Immature natural killer cell (primary cell): ENCODE measurements around the gene PDE6A. TPM values are rescaled to one million over a fixed set of nuclear protein-coding genes. Genes with fewer than 3 reads are reported as not detected.
"Not testable (repeated sequence)": the region's sequence is repeated elsewhere in the genome, so short reads cannot be mapped to it uniquely, and the experiment has no call there.

ENCODE experiments used
- DNase-seq, 3 donors: peaks; one replicate each; pipeline ENCODE4 v3.0.0; 2022; ENCODE audit warnings: mixed read lengths in 1 of 3
- H3K27ac Mint-ChIP-seq, 6 donors: one replicate each; pipeline ENCODE4 v1.8.0; 2020; ENCODE audit warnings: mixed read lengths in 6 of 6, mild to moderate bottlenecking in 5 of 6, inconsistent platforms in 4 of 6, moderate library complexity in 3 of 6
- H3K27me3 Mint-ChIP-seq, 3 donors: one replicate each; pipeline ENCODE4 v1.8.0; 2020 to 2021; ENCODE audit warnings: low read depth in 3 of 3, mild to moderate bottlenecking in 3 of 3, mixed read lengths in 3 of 3, moderate library complexity in 3 of 3, inconsistent platforms in 1 of 3
- H3K36me3 Mint-ChIP-seq, 3 donors: one replicate each; pipeline ENCODE4 v1.8.0; 2020; ENCODE audit warnings: mixed read lengths in 3 of 3, inconsistent platforms in 2 of 3, mild to moderate bottlenecking in 2 of 3
- H3K4me1 Mint-ChIP-seq, 2 donors: one replicate each; pipeline ENCODE4 v1.8.0; 2020; ENCODE audit warnings: inconsistent platforms in 2 of 2, mild to moderate bottlenecking in 2 of 2, mixed read lengths in 2 of 2, moderate library complexity in 1 of 2
- H3K4me3 Mint-ChIP-seq, 5 donors: one replicate each; pipeline ENCODE4 v1.8.0; 2020; ENCODE audit warnings: mild to moderate bottlenecking in 5 of 5, mixed read lengths in 5 of 5, inconsistent platforms in 3 of 5, moderate library complexity in 3 of 5
- H3K9me3 Mint-ChIP-seq, 6 donors: one replicate each; pipeline ENCODE4 v1.8.0; 2020; ENCODE audit warnings: mild to moderate bottlenecking in 6 of 6, mixed read lengths in 6 of 6, inconsistent platforms in 4 of 6, moderate library complexity in 3 of 6
- polyA plus RNA-seq, 3 donors: library from polyadenylated mRNA; unstranded; fragments of 300-500 nt; fragmentation: Illumina TruSeq; gene quantifications; one replicate each; pipeline ENCODE4 v1.2.3, GENCODE V29; 2021

The PDE6A gene
- polyA plus RNA-seq, 3 donors from 2014 or later: not detected

DNA sequence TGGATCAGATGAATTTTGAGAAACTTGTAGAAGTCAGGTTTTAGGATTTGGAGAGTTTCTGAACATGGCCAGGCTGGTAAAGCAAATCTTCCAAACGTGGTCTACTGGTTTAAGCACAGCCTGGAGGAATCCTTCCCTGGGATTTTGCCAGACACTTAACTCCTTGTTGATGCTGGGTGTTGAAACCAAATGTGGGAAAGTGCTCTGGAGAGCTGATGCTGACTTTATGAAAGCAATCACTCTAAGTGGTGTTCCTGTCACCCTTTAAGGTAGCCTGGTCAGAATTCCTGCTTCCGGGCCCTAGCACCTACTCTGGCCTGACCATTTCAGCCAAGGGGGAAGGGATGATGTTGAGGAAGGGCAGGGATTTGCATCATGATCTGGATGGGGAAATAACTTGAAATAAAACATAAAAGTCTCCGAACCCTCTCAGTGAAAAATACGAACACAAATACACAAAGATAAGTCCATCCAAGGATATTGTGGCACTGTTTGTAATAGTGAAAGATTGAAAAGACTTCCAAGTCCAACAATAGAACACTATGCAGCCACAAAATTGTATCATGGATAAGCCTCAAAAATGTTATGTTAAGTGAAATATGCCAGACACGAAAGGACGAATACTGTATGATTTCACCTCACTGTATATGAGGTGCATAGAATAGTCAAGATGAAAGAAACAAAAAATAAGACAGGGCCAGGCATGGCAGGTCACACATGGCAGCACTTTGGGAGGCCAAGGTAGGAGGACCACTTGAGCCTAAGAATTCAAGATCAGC is 57.7 kb downstream of the PDE6A start:
- no peaks in the 10 kb centered on the region for H3K4me1 Mint-ChIP-seq
- H3K36me3 Mint-ChIP-seq: no peaks in the 10 kb centered on the region
- H3K27ac Mint-ChIP-seq: no peak overlapping the region
- no peak for DNase-seq
- no peak overlapping the region for H3K4me3 Mint-ChIP-seq
- H3K27me3 Mint-ChIP-seq: peaks cover 0 to 2% (median 1%) of the 10 kb centered on the region in 3 donors
- no peaks in the 10 kb centered on the region for H3K9me3 Mint-ChIP-seq

DNA sequence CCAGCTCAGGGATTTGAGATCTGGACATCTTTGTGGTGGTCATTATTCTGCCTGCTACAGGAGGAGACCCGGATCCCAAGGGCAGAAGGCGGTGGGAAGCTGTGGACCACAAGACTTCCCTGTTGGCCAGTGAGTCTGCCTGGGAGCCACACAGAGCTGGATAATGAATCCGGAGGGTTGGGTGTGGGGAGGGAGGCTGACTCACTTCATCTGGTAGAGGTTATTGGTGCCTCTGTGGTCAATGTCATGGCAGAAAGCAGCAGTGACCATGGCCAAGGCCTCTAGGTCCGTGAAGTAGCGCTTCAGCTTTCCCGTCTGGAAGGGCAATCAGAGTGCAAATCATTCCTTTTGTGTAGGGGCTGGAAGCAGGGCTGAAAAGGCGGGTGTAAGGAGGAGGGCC is 58.5 kb downstream of the PDE6A start:
- no peak overlapping the region for H3K4me3 Mint-ChIP-seq
- no peaks in the 10 kb centered on the region for H3K4me1 Mint-ChIP-seq
- peaks cover 1 to 2% (median 1%) of the 10 kb centered on the region in 3 donors for H3K27me3 Mint-ChIP-seq
- no peaks in the 10 kb centered on the region for H3K9me3 Mint-ChIP-seq
- no peak overlapping the region for H3K27ac Mint-ChIP-seq
- no peak for DNase-seq
- no peaks in the 10 kb centered on the region for H3K36me3 Mint-ChIP-seq

DNA sequence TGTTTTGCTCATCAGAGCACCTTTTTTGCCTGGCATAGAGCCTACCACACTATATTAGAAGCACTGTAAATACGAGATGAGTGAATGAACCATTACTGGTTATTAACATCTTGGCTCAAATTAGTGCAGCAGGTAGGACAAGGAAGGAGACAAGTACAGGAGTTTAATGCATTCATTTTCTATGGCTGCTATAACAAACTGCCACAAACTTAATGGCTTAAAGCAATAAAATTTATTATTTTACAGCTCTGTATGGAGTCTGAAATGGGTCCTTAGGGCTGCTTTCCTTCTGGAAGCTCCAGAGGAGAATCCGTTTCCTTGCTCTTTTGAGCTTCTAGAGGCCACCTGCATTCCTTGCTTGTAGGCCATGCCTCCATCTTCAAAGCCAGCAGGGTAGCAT is 59.1 kb downstream of the PDE6A start:
- Mint-ChIP-seq H3K27ac (no peak overlapping the region), H3K4me1 (no peaks in the 10 kb centered on the region), H3K27me3 (peaks cover 1 to 2% (median 1%) of the 10 kb centered on the region in 3 donors), H3K36me3 (no peaks in the 10 kb centered on the region), H3K9me3 (no peaks in the 10 kb centered on the region), H3K4me3 (no peak overlapping the region)
- no peak for DNase-seq

DNA sequence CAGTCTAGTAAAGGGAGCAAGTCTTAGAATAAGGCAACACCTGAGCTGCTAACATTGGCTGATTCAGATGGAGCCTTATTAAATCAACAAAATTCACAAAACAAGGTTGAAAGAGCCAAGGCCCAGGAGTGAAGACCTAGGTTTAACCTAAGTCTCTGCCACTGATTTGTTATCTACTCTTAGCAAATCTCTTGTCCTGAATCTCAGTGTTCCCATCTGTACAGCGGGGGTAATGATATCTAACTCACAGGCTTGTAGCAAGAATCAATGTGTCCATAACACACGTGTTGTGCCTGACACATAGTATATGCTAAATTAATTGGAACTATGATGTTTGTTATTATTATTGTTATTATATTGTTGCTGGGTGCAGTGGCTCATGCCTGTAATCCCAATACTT is 61.0 kb downstream of the PDE6A start:
- Mint-ChIP-seq H3K36me3 (no peaks in the 10 kb centered on the region), H3K27ac (no peak overlapping the region), H3K27me3 (peaks cover 0 to 4% (median 4%) of the 10 kb centered on the region in 3 donors), H3K9me3 (no peaks in the 10 kb centered on the region), H3K4me3 (no peak overlapping the region), H3K4me1 (no peaks in the 10 kb centered on the region)
- DNase-seq: no peak

DNA sequence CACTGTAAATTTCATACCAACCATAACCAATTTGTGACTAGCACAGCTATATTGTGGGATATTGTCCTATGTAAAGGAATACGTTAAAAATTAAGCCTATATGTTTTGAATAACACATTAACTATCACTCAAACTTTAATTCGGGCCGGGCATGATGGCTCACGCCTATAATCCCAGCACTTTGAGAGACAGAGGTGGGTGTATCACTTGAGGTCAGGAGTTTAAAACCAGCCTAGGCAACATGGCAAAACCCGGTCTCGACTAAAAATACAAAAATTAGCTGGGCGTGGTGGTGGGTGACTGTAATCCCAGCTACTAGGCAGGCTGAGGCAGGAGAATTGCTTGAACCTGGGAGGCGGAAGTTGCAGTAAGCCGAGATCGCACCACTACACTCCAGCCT is 62.0 kb downstream of the PDE6A start:
- H3K36me3 Mint-ChIP-seq, H3K9me3 Mint-ChIP-seq, H3K4me1 Mint-ChIP-seq, H3K4me3 Mint-ChIP-seq, H3K27ac Mint-ChIP-seq, H3K27me3 Mint-ChIP-seq, DNase-seq: not testable (repeated sequence)

DNA sequence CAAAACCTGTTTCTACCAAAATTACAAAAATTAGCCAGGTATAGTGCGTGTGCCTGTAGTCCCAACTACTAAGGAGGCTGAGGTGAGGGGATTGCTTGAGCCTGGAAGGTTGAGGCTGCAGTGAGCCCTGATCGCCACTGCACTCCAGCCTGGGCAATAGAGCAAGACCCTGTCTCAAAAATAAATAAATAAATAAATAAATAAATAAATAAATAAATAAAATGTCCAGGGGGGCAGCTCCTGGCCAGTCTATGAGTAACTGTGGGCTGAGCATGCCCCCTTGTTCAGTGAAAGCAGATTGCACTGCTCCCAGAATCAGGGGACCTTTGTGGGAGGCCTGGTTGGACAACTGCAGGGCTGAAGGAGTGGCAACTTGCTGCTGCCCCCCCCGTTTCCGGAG is 62.7 kb downstream of the PDE6A start:
- Mint-ChIP-seq H3K27me3 (peaks cover 0 to 4% (median 4%) of the 10 kb centered on the region in 3 donors), H3K4me3 (no peak overlapping the region), H3K9me3 (no peaks in the 10 kb centered on the region), H3K27ac (no peak overlapping the region), H3K36me3 (no peaks in the 10 kb centered on the region), H3K4me1 (no peaks in the 10 kb centered on the region)
- no peak for DNase-seq

DNA sequence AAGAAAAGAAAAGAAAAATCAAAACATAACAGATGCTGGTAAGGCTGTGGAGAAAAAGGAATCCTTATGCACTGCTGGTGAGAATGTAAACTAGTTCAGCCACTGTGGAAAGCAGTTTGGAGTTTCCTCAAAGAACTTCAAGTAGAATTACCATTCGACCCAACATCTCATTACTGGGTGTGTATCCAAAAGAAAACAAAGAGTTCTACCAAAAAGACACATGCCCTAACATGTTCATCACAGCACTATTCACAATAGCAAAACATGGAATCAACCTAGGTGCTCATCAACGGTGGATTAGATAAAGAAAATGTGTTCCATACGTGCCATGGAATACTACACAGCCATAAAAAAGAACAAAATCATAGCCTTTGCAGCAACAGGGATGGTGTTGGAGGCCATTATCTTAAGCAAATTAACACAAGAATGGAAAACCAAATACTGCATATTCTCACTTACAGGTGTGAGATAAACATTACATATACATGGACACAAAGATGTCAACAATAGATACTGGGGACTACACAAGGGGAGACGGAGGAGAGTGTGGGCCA is 63.4 kb downstream of the PDE6A start:
- Mint-ChIP-seq H3K27ac (no peak overlapping the region), H3K36me3 (no peaks in the 10 kb centered on the region), H3K27me3 (peaks cover 0 to 4% (median 4%) of the 10 kb centered on the region in 3 donors)

DNA sequence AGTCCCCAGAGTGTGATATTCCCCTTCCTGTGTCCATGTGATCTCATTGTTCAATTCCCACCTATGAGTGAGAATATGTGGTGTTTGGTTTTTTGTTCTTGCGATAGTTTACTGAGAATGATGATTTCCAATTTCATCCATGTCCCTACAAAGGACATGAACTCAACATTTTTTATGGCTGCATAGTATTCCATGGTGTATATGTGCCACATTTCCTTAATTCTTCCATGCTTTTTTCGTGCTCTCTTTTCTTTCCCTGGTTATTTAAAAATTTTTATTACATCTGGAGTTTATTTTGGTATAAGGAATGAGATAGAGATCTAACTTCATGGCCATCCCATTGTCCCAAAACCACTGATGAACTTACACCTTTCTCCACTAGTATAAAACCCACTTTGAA is 65.0 kb downstream of the PDE6A start:
- not testable (repeated sequence) for H3K4me1 Mint-ChIP-seq, DNase-seq, H3K4me3 Mint-ChIP-seq, H3K9me3 Mint-ChIP-seq, H3K27me3 Mint-ChIP-seq, H3K27ac Mint-ChIP-seq, H3K36me3 Mint-ChIP-seq

More for the DNA sequence above, 63.4 kb downstream of the PDE6A start:
- no peak for DNase-seq
- Mint-ChIP-seq H3K4me3 (no peak overlapping the region), H3K9me3 (no peaks in the 10 kb centered on the region), H3K4me1 (no peaks in the 10 kb centered on the region)

DNA sequence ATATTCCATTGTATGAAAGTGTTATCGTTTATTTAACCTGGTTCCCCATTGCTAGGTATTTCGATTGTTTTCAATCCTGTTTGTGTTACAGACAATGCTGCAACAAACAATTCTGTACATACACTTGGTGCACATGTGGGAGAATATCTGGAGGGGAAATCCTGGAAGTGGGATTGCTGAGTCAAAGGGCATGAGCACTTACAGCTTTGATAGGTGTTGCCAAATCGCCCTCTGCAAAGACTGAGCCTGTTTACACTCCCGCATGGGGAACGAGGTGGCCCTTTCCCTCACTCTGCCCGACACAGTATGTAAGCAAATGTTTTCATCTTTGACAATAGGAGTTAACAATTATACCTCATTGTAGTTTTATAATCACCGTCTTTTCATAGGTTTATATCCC is 66.2 kb downstream of the PDE6A start:
- peaks cover 0 to 4% (median 3%) of the 10 kb centered on the region in 3 donors for H3K27me3 Mint-ChIP-seq
- no peak for DNase-seq
- H3K4me1 Mint-ChIP-seq: no peaks in the 10 kb centered on the region
- no peaks in the 10 kb centered on the region for H3K9me3 Mint-ChIP-seq
- no peak overlapping the region for H3K27ac Mint-ChIP-seq
- H3K36me3 Mint-ChIP-seq: no peaks in the 10 kb centered on the region
- no peak overlapping the region for H3K4me3 Mint-ChIP-seq

DNA sequence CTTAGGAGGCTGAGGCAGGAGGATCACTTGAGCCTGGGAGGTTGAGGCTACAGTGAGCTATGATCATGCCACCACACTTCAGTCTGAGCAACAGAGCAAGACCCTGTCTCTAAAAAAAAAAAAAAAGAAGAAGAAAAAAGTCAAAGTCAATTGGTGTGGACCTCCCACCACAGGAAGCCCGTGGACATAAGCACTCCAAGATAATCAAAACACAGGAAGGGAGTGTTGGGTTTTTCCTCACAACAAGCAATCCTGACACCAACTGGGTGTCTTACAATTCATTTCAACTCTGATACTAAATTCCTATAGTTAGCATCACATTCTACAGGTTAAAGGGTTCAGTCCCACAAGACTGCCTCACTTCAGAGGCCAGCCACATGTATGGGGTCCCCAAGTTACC is 70.7 kb downstream of the PDE6A start:
- no peaks in the 10 kb centered on the region for H3K9me3 Mint-ChIP-seq
- H3K27me3 Mint-ChIP-seq: peaks cover 0 to 4% (median 0%) of the 10 kb centered on the region in 3 donors
- H3K4me3 Mint-ChIP-seq: no peak overlapping the region
- no peak overlapping the region for H3K27ac Mint-ChIP-seq
- DNase-seq: no peak
- H3K36me3 Mint-ChIP-seq: no peaks in the 10 kb centered on the region
- H3K4me1 Mint-ChIP-seq: no peaks in the 10 kb centered on the region

DNA sequence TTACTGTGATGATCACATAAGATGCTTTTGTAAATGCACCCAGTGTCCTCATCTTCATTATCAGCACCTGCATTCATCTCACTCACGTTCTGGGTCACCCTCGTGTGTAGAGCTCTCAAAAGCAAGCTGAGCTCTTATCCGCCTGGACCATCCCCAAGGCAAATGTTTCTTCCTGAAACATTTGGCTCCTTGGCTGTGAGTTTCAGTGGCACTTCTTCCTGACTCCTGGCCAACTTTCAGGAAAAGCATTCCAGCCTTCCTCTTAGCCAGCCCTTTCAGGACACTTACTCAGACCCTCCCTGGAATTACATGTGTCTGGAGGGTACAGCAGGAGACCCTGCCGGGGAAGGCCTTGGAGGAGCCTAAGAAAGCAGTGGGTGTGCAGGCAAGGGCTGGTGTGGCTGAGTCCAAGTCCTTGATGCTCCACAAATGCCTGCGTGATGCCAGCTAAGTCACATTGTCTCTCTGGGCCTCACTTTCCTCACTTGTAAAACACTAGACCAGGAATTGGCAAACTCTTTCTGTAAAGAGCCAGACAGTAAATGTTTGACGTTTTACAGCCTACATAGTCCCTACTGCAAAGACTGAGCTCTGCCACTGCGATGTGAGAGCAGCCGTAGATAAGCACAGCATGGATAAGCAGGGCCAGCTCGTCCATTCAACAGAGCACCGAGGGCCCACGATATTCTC is 72.1 kb downstream of the PDE6A start:
- peaks cover 0 to 4% (median 0%) of the 10 kb centered on the region in 3 donors for H3K27me3 Mint-ChIP-seq
- no peak for DNase-seq
- no peak overlapping the region for H3K4me3 Mint-ChIP-seq
- no peak overlapping the region for H3K27ac Mint-ChIP-seq
- no peaks in the 10 kb centered on the region for H3K36me3 Mint-ChIP-seq
- no peaks in the 10 kb centered on the region for H3K9me3 Mint-ChIP-seq
- H3K4me1 Mint-ChIP-seq: no peaks in the 10 kb centered on the region

DNA sequence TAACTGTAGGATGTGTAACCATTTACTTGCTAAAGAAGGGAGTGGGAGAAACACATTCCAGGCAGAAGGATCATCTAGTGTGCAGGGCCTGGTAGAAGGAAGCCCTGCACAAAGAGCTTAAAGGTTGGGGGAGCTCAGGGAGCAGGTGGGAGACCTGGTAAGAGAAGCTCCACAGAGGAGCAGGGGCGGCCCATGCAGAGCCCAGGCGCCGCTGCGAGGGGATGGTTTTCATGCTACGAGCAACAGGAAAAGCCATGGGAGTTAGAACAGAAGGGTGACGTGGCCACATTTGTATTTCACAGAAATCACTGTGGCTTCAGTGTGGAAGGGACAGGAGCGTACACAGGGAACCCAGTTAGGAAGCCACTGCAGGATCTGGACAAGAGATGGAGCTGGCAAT is 73.1 kb downstream of the PDE6A start:
- DNase-seq: no peak
- Mint-ChIP-seq H3K36me3 (no peaks in the 10 kb centered on the region), H3K9me3 (no peaks in the 10 kb centered on the region), H3K27ac (no peak overlapping the region), H3K4me1 (no peaks in the 10 kb centered on the region), H3K4me3 (no peak overlapping the region), H3K27me3 (peaks cover 0 to 4% (median 0%) of the 10 kb centered on the region in 3 donors)

DNA sequence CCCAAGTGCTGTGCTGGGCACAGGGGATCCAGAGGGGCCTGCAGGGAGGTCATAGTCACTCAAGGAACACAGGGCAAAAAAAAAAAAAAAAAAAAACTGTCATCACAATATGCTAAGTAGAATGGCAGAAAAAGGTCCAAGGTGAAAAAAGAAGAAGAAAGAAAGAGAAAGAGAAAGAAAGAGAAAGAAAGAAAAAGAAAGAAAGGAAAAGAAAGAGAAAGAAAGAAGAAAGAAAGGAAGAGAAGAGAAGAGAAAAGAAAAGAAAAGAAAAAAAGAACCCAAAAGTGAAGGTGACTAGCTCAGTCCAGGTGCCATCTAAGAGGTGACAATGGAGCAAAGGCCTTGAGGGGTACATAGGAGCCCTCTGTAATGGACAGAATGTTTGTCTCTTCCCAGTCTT is 73.9 kb downstream of the PDE6A start:
- no peak overlapping the region for H3K27ac Mint-ChIP-seq
- H3K36me3 Mint-ChIP-seq: no peaks in the 10 kb centered on the region
- peaks cover 0 to 4% (median 3%) of the 10 kb centered on the region in 3 donors for H3K27me3 Mint-ChIP-seq
- no peak overlapping the region for H3K4me3 Mint-ChIP-seq
- DNase-seq: no peak
- H3K4me1 Mint-ChIP-seq: no peaks in the 10 kb centered on the region
- no peaks in the 10 kb centered on the region for H3K9me3 Mint-ChIP-seq

DNA sequence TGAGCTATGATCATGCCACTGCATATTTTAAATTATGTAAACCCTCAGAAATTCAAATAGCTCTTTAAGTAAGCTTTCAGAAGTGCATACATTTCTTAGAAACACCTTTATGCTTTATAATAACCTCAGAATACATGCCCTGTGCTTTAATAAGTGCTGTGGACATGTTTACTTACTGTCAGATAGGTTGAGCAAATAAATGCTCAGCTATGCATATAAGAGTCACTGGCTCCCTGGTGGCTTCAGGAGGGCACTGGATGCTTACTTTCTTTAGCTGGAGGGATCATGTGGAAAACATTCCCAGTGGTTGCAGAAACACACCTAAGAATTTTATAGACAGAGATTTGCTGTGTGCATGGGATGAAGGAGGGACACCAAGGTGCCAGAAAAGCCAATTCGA is 74.4 kb downstream of the PDE6A start:
- Mint-ChIP-seq H3K36me3 (no peaks in the 10 kb centered on the region), H3K27me3 (peaks cover 0 to 5% (median 4%) of the 10 kb centered on the region in 3 donors), H3K9me3 (no peaks in the 10 kb centered on the region)

More for the DNA sequence above, 74.4 kb downstream of the PDE6A start:
- H3K4me1 Mint-ChIP-seq: no peaks in the 10 kb centered on the region
- H3K4me3 Mint-ChIP-seq: no peak overlapping the region
- DNase-seq: no peak
- H3K27ac Mint-ChIP-seq: no peak overlapping the region
